HEK293 (cell line): ENCODE results near the gene EEF1B2.
"Not testable (repeated sequence)": the region's sequence is repeated elsewhere in the genome, so short reads cannot be mapped to it uniquely, and the experiment has no call there.

Source experiments
- SCRT1 ChIP-seq: fragments of 450-650 bp; formaldehyde crosslinking; IDR thresholded peaks from 2 replicates; pipeline ENCODE4 v1.5.1; 2016; ENCODE audit warnings: missing biosample characterization, missing genetic modification characterization, borderline replicate concordance
- ZNF2 ChIP-seq: fragments of 450-650 bp; formaldehyde crosslinking; IDR thresholded peaks from 2 replicates; pipeline ENCODE4 v1.5.1; 2016; ENCODE audit warnings: missing biosample characterization, missing genetic modification characterization
- ZNF274 ChIP-seq, 2 experiments: fragments of 200-500 bp in 1 of 2; fragments of 450-650 bp in 1 of 2; sonication (Bioruptor generic) in 1 of 2; formaldehyde crosslinking in 1 of 2; IDR thresholded peaks; 2 replicates each; pipeline versions ENCODE4 v1.5.1 to v1.6.1; 2014 to 2016; ENCODE audit warnings: borderline replicate concordance in 1 of 2, inconsistent platforms in 1 of 2, low read length in 1 of 2, missing biosample characterization in 1 of 2, missing genetic modification characterization in 1 of 2
- ZNF560 ChIP-seq: fragments of 450-650 bp; formaldehyde crosslinking; IDR thresholded peaks from 2 replicates; pipeline ENCODE4 v1.5.1; 2017; ENCODE audit warnings: missing biosample characterization, missing genetic modification characterization, borderline replicate concordance
- ZNF658 ChIP-seq: fragments of 450-650 bp; formaldehyde crosslinking; IDR thresholded peaks from 2 replicates; pipeline ENCODE4; 2016; ENCODE audit warnings: missing biosample characterization, missing genetic modification characterization
- TF ChIP-seq, protein P1 (sequence below): fragments of 450-650 bp; formaldehyde crosslinking; optimal IDR thresholded peaks from 2 replicates; pipeline ENCODE3; 2016; ENCODE audit warnings: missing biosample characterization, mild to moderate bottlenecking, missing genetic modification characterization
- TF ChIP-seq, protein P2 (sequence below): fragments of 450-650 bp; formaldehyde crosslinking; IDR thresholded peaks from 2 replicates; pipeline ENCODE4 v1.5.1; 2016; ENCODE audit warnings: missing biosample characterization, missing genetic modification characterization
- TF ChIP-seq, protein P3 (sequence below): fragments of 450-650 bp; formaldehyde crosslinking; IDR thresholded peaks from 2 replicates; pipeline ENCODE4 v1.5.1; 2016; ENCODE audit warnings: missing biosample characterization, missing genetic modification characterization

DNA sequence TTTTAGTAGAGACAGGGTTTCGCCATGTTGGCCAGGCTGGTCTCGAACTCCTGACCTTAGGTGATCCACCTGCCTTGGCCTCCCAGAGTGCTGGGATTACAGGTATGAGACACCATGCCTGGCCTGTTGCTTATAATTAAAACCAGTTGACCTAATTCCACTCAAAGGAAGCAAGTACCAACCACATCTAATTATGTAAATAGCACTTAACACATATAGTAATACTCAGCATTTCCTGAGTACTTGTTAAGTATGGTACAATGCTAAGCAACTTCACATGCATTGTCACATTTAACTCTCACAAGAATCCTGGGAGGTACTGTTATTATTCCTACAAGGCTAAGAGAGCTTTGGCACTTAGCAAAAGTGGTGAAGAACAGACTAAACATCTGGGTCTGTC is 47.6 kb downstream of the EEF1B2 start:
- TF ChIP-seq SCRT1 (tag by site-specific recombination); ZNF2 (tag by site-specific recombination); ZNF560 (tag by site-specific recombination); ZNF658; ZNF274 (IDR thresholded peaks at IDR 0.05; ENCODE audit: low read length); ZNF274 (tag by site-specific recombination; IDR thresholded peaks at IDR 0.05; ENCODE audit: borderline replicate concordance): not testable (repeated sequence)
- TF ChIP-seq, protein P1, sequence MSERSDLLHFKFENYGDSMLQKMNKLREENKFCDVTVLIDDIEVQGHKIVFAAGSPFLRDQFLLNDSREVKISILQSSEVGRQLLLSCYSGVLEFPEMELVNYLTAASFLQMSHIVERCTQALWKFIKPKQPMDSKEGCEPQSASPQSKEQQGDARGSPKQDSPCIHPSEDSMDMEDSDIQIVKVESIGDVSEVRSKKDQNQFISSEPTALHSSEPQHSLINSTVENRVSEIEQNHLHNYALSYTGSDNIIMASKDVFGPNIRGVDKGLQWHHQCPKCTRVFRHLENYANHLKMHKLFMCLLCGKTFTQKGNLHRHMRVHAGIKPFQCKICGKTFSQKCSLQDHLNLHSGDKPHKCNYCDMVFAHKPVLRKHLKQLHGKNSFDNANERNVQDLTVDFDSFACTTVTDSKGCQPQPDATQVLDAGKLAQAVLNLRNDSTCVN: not testable (repeated sequence)
- TF ChIP-seq, protein P2, sequence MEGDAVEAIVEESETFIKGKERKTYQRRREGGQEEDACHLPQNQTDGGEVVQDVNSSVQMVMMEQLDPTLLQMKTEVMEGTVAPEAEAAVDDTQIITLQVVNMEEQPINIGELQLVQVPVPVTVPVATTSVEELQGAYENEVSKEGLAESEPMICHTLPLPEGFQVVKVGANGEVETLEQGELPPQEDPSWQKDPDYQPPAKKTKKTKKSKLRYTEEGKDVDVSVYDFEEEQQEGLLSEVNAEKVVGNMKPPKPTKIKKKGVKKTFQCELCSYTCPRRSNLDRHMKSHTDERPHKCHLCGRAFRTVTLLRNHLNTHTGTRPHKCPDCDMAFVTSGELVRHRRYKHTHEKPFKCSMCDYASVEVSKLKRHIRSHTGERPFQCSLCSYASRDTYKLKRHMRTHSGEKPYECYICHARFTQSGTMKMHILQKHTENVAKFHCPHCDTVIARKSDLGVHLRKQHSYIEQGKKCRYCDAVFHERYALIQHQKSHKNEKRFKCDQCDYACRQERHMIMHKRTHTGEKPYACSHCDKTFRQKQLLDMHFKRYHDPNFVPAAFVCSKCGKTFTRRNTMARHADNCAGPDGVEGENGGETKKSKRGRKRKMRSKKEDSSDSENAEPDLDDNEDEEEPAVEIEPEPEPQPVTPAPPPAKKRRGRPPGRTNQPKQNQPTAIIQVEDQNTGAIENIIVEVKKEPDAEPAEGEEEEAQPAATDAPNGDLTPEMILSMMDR (tag by site-specific recombination): not testable (repeated sequence)
- TF ChIP-seq, protein P3, sequence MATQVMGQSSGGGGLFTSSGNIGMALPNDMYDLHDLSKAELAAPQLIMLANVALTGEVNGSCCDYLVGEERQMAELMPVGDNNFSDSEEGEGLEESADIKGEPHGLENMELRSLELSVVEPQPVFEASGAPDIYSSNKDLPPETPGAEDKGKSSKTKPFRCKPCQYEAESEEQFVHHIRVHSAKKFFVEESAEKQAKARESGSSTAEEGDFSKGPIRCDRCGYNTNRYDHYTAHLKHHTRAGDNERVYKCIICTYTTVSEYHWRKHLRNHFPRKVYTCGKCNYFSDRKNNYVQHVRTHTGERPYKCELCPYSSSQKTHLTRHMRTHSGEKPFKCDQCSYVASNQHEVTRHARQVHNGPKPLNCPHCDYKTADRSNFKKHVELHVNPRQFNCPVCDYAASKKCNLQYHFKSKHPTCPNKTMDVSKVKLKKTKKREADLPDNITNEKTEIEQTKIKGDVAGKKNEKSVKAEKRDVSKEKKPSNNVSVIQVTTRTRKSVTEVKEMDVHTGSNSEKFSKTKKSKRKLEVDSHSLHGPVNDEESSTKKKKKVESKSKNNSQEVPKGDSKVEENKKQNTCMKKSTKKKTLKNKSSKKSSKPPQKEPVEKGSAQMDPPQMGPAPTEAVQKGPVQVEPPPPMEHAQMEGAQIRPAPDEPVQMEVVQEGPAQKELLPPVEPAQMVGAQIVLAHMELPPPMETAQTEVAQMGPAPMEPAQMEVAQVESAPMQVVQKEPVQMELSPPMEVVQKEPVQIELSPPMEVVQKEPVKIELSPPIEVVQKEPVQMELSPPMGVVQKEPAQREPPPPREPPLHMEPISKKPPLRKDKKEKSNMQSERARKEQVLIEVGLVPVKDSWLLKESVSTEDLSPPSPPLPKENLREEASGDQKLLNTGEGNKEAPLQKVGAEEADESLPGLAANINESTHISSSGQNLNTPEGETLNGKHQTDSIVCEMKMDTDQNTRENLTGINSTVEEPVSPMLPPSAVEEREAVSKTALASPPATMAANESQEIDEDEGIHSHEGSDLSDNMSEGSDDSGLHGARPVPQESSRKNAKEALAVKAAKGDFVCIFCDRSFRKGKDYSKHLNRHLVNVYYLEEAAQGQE: not testable (repeated sequence)
